ENCODE measurements around the gene OR51F2. TPM values are rescaled to one million over a fixed set of nuclear protein-coding genes. Genes with fewer than 3 reads are reported as not detected.
"Not testable (repeated sequence)": the region's sequence is repeated elsewhere in the genome, so short reads cannot be mapped to it uniquely, and the experiment has no call there.

Gene OR51F2
- total RNA-seq, 2 donors from 2014 or later = not detected

- Mint-ChIP-seq H3K36me3 (no peaks in the 10 kb centered on the region), H3K9me3 (peaks cover 4% of the 10 kb centered on the region), H3K4me1 (ENCODE audit: low read depth in 2 of 2) (no peaks in the 10 kb centered on the region), H3K4me3 (no peak within 1 kb of the TSS), H3K27ac (no peak within 1 kb of the TSS), H3K27me3 (peaks cover 14 to 19% of the 10 kb centered on the region in 2 donors)
- ATAC-seq = peak in 1 of 2 donors; percentile 43
- no peak for DNase-seq (ENCODE audit: low spot score)
These were observed 27.9 kb downstream of the OR51F2 start, which contains the start of gene OR51S1 for GRCh38 chr11:4848908-4849532. Gene OR51S1, minus strand, starts transcription at chr11:4849208. Its CDS starts 0 bp downstream, at chr11:4849208.

- H3K27me3 Mint-ChIP-seq = peaks cover 13 to 15% of the 10 kb centered on the region in 2 donors
- no peaks in the 10 kb centered on the region for H3K4me1 Mint-ChIP-seq (ENCODE audit: low read depth in 2 of 2)
- no peak overlapping the region for H3K27ac Mint-ChIP-seq
- ATAC-seq (no peak), DNase-seq (ENCODE audit: low spot score) (no peak)
- no peak overlapping the region for H3K4me3 Mint-ChIP-seq
- peaks cover 3% of the 10 kb centered on the region for H3K9me3 Mint-ChIP-seq
- H3K36me3 Mint-ChIP-seq = no peaks in the 10 kb centered on the region
These were observed 29.9 kb downstream of the OR51F2 start for GRCh38 chr11:4851033-4851432.

GRCh38 chr11:4854286-4854685 is 33.2 kb downstream of the OR51F2 start:
- not testable (repeated sequence) for ATAC-seq; H3K27ac Mint-ChIP-seq; H3K9me3 Mint-ChIP-seq; H3K36me3 Mint-ChIP-seq; H3K4me1 Mint-ChIP-seq (ENCODE audit: low read depth in 2 of 2); H3K27me3 Mint-ChIP-seq; H3K4me3 Mint-ChIP-seq; DNase-seq (ENCODE audit: low spot score)

GRCh38 chr11:4862447-4863236 is 41.5 kb downstream of the OR51F2 start:
- Mint-ChIP-seq H3K27me3 (peaks cover 0 to 8% of the 10 kb centered on the region in 2 donors), H3K36me3 (no peaks in the 10 kb centered on the region), H3K4me3 (no peak overlapping the region), H3K27ac (no peak overlapping the region), H3K9me3 (peaks cover 3% of the 10 kb centered on the region), H3K4me1 (ENCODE audit: low read depth in 2 of 2) (no peaks in the 10 kb centered on the region)
- no peak for ATAC-seq
- no peak for DNase-seq (ENCODE audit: low spot score)

GRCh38 chr11:4863876-4864275 is 42.8 kb downstream of the OR51F2 start:
- H3K9me3 Mint-ChIP-seq = peaks cover 3% of the 10 kb centered on the region
- ATAC-seq = no peak
- H3K4me1 Mint-ChIP-seq (ENCODE audit: low read depth in 2 of 2) = no peaks in the 10 kb centered on the region
- DNase-seq (ENCODE audit: low spot score) = no peak
- H3K36me3 Mint-ChIP-seq = no peaks in the 10 kb centered on the region
- no peak overlapping the region for H3K4me3 Mint-ChIP-seq
- H3K27ac Mint-ChIP-seq = no peak overlapping the region
- peaks cover 0 to 8% of the 10 kb centered on the region in 2 donors for H3K27me3 Mint-ChIP-seq

GRCh38 chr11:4865855-4866254 is 44.7 kb downstream of the OR51F2 start:
- H3K9me3 Mint-ChIP-seq = peaks cover 3% of the 10 kb centered on the region
- H3K27me3 Mint-ChIP-seq = no peaks in the 10 kb centered on the region
- H3K4me1 Mint-ChIP-seq (ENCODE audit: low read depth in 2 of 2) = no peaks in the 10 kb centered on the region
- ATAC-seq (no peak), DNase-seq (ENCODE audit: low spot score) (no peak)
- H3K27ac Mint-ChIP-seq = no peak overlapping the region
- H3K36me3 Mint-ChIP-seq = no peaks in the 10 kb centered on the region
- H3K4me3 Mint-ChIP-seq = no peak overlapping the region

Other genes with a start within 250 kb of the OR51F2 start
- gene OR52I2, start 239.6 kb upstream of the OR51F2 start, total RNA-seq = not detected
- not detected for gene OR52I1, start 227.3 kb upstream of the OR51F2 start, total RNA-seq
- 10 to 100 TPM; 12.6 to 15.3 TPM for gene TRIM68, start 213.1 kb upstream of the OR51F2 start, total RNA-seq
- gene OR51D1, start 183.8 kb upstream of the OR51F2 start, total RNA-seq = not detected
- not detected for gene OR51E1, start 177.3 kb upstream of the OR51F2 start, total RNA-seq
- not detected for gene OR51E2, start 123.5 kb upstream of the OR51F2 start, total RNA-seq
- not detected for gene MMP26, start 116.5 kb upstream of the OR51F2 start, total RNA-seq
- not detected for gene OR51F1, start 51.4 kb upstream of the OR51F2 start, total RNA-seq
- not detected for gene OR52R1, start 16.9 kb upstream of the OR51F2 start, total RNA-seq
- not detected for gene OR51S1, start 27.9 kb downstream of the OR51F2 start, total RNA-seq
- gene OR51T1, start 60.6 kb downstream of the OR51F2 start, total RNA-seq = not detected
- gene OR51A7, start 82.5 kb downstream of the OR51F2 start, total RNA-seq = not detected
- not detected for gene OR51G2, start 98.0 kb downstream of the OR51F2 start, total RNA-seq
- not detected for gene OR51G1, start 103.0 kb downstream of the OR51F2 start, total RNA-seq
- gene OR51A4, start 126.3 kb downstream of the OR51F2 start, total RNA-seq = not detected
- gene OR51A2, start 134.4 kb downstream of the OR51F2 start, total RNA-seq = not detected
- gene OR51L1, start 173.5 kb downstream of the OR51F2 start, total RNA-seq = not detected
- not detected for gene OR52J3, start 225.2 kb downstream of the OR51F2 start, total RNA-seq
- gene OR52E2, start 238.3 kb downstream of the OR51F2 start, total RNA-seq = not detected
- gene OR52E1, start 248.3 kb downstream of the OR51F2 start, total RNA-seq = not detected